Astrocyte (in vitro differentiated cells and primary cell): ENCODE measurements around the gene HMG20B.

Experiments used
- EZH2 ChIP-seq: IDR thresholded peaks from 2 replicates; pipeline ENCODE4 v1.6.1; 2012; ENCODE audit warnings: mild to moderate bottlenecking, low read length, inconsistent platforms; ENCODE audit not compliant: insufficient read depth
- TF ChIP-seq, protein P1 (sequence below): IDR thresholded peaks from 2 replicates; pipeline ENCODE4 v1.5.1; 2011; ENCODE audit warnings: low read depth, mild to moderate bottlenecking, inconsistent platforms, low read length, moderate library complexity; ENCODE audit not compliant: insufficient read depth

DNA sequence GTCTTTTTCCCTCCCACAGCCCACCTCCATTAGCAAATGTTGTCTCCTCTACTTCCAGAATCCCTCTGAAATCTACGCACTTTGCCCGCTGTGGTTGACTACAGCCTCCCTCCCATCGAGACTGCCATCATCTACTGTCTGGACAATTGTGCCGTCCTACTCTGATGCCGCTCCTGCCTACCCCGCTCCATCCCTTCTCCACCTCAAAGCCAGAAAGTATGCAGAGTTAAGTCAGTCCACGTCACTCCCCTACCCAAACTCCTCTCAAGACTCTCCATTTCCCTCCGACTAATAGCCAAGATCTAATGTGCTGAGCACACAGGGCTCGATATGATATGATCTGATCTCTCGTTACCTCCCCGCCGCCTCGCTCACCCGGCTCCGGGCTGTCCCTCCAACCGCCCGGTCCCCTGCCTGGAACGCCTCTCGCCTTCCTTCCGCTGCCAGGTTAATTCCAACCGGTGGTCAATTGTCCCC lies 53.3 kb downstream of the HMG20B start:
- TF ChIP-seq, protein P1, sequence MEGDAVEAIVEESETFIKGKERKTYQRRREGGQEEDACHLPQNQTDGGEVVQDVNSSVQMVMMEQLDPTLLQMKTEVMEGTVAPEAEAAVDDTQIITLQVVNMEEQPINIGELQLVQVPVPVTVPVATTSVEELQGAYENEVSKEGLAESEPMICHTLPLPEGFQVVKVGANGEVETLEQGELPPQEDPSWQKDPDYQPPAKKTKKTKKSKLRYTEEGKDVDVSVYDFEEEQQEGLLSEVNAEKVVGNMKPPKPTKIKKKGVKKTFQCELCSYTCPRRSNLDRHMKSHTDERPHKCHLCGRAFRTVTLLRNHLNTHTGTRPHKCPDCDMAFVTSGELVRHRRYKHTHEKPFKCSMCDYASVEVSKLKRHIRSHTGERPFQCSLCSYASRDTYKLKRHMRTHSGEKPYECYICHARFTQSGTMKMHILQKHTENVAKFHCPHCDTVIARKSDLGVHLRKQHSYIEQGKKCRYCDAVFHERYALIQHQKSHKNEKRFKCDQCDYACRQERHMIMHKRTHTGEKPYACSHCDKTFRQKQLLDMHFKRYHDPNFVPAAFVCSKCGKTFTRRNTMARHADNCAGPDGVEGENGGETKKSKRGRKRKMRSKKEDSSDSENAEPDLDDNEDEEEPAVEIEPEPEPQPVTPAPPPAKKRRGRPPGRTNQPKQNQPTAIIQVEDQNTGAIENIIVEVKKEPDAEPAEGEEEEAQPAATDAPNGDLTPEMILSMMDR, result no peak
- no peak for TF ChIP-seq EZH2
